Right atrium auricular region (tissue), 2 donors: Measurements from ENCODE around the gene LBX1. TPM values are rescaled to one million over a fixed set of nuclear protein-coding genes. Genes with fewer than 3 reads are reported as not detected.

ENCODE experiments used
- DNase-seq: peaks from one replicate; pipeline ENCODE4 v3.0.0-alpha.2; 2019; ENCODE audit warnings: low spot score
- H3K27ac ChIP-seq, 2 donors: fragments of 200-600 bp; sonication (generic); 1 replicate in 1 of 2; 2 replicates in 1 of 2; pipeline ENCODE4 v1.5.1; 2016 to 2019
- H3K27me3 ChIP-seq, 2 donors: fragments of 200-600 bp; sonication (generic); one replicate each; pipeline versions ENCODE4 v1.5.1 to v1.6.0; 2017 to 2019
- H3K36me3 ChIP-seq: fragments of 200-600 bp; sonication (generic); one replicate; pipeline ENCODE4 v1.5.1; 2016
- H3K4me1 ChIP-seq, 2 donors: fragments of 200-600 bp; sonication (generic); one replicate each; pipeline versions ENCODE4 v1.5.1 to v1.6.0; 2017 to 2019
- H3K4me3 ChIP-seq, 2 donors: fragments of 200-600 bp; sonication (generic); 1 replicate in 1 of 2; 2 replicates in 1 of 2; pipeline ENCODE4 v1.5.1; 2017 to 2019; ENCODE audit warnings: mild to moderate bottlenecking in 1 of 2, moderate library complexity in 1 of 2
- H3K9me3 ChIP-seq, 2 donors: fragments of 200-600 bp; sonication (generic); one replicate each; pipeline ENCODE4 v1.5.1; 2019
- total RNA-seq, 2 donors: library from RNA; depleted of rRNA; stranded (reverse); fragments of >200 nt; gene quantifications; one replicate each; pipeline ENCODE4 v1.1.0, GENCODE V29; 2016
- TF ChIP-seq, protein P1 (sequence below), 2 donors: fragments of 200-600 bp; sonication (generic); IDR thresholded peaks; one replicate each; pipeline ENCODE4 v1.5.1; 2019; ENCODE audit warnings: antibody characterized with exemption in 2 of 2

Gene LBX1
- total RNA-seq, 2 donors from 2014 or later, result not detected

- TF ChIP-seq, protein P1, sequence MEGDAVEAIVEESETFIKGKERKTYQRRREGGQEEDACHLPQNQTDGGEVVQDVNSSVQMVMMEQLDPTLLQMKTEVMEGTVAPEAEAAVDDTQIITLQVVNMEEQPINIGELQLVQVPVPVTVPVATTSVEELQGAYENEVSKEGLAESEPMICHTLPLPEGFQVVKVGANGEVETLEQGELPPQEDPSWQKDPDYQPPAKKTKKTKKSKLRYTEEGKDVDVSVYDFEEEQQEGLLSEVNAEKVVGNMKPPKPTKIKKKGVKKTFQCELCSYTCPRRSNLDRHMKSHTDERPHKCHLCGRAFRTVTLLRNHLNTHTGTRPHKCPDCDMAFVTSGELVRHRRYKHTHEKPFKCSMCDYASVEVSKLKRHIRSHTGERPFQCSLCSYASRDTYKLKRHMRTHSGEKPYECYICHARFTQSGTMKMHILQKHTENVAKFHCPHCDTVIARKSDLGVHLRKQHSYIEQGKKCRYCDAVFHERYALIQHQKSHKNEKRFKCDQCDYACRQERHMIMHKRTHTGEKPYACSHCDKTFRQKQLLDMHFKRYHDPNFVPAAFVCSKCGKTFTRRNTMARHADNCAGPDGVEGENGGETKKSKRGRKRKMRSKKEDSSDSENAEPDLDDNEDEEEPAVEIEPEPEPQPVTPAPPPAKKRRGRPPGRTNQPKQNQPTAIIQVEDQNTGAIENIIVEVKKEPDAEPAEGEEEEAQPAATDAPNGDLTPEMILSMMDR (IDR thresholded peaks at IDR 0.05), result no peak
- Histone ChIP-seq H3K36me3 (no peaks in the 10 kb centered on the region), H3K27me3 (no peaks in the 10 kb centered on the region), H3K9me3 (peaks cover 3 to 14% of the 10 kb centered on the region in 2 donors), H3K4me3 (no peak overlapping the region), H3K27ac (no peak overlapping the region), H3K4me1 (no peaks in the 10 kb centered on the region)
- DNase-seq, result no peak
Observed at GRCh38 chr10:101261702-101262101, 32.4 kb upstream of the LBX1 start.

DNA sequence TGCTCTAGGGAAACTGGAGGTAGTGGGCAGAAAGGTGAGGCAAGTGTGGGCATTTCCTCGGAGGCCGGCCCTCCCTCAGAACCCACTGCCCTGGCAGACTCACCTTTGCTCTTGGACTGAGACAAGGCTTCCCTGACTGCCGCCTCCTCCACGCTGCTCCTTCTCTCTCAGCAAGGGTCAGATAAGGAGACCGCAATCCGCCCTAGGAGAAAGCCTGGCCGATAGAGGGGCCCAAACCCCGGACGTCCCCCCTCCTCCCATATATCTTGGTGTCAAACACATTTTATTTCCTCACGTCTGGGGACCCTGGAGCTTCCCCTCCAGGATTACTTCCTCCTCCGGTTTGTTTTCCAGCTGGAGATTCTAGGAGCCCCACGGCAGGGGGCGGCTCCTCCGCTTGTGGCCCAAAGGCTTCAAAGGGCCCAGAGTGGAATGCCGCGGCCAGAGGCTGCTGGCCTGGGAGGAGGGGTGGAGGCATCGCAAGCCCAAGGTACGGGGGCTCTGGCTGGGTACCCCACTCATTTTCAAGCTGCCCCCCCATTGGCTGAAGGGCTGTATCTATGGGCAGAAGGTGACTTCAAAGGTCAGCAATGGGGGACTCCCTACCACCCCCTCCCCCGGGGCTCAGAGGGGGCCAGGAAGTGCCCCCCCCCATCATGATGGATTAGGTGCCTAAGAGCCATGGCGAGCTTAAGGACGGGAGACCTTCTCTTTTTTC, 31.7 kb upstream of the LBX1 start:
- no peaks in the 10 kb centered on the region for H3K27me3 ChIP-seq
- no peaks in the 10 kb centered on the region for H3K36me3 ChIP-seq
- H3K4me3 ChIP-seq, result no peak overlapping the region
- no peak overlapping the region for H3K27ac ChIP-seq
- H3K9me3 ChIP-seq, result peaks cover 3 to 14% of the 10 kb centered on the region in 2 donors
- TF ChIP-seq, protein P1 (IDR thresholded peaks at IDR 0.05), result no peak
- no peak for DNase-seq
- no peaks in the 10 kb centered on the region for H3K4me1 ChIP-seq

GRCh38 chr10:101258179-101258885, 29.1 kb upstream of the LBX1 start:
- H3K27me3 ChIP-seq, result no peaks in the 10 kb centered on the region
- TF ChIP-seq, protein P1 (IDR thresholded peaks at IDR 0.05), result no peak
- peaks cover 3 to 14% of the 10 kb centered on the region in 2 donors for H3K9me3 ChIP-seq
- no peak overlapping the region for H3K4me3 ChIP-seq
- no peak overlapping the region for H3K27ac ChIP-seq
- no peaks in the 10 kb centered on the region for H3K4me1 ChIP-seq
- H3K36me3 ChIP-seq, result no peaks in the 10 kb centered on the region
- DNase-seq, result no peak

DNA sequence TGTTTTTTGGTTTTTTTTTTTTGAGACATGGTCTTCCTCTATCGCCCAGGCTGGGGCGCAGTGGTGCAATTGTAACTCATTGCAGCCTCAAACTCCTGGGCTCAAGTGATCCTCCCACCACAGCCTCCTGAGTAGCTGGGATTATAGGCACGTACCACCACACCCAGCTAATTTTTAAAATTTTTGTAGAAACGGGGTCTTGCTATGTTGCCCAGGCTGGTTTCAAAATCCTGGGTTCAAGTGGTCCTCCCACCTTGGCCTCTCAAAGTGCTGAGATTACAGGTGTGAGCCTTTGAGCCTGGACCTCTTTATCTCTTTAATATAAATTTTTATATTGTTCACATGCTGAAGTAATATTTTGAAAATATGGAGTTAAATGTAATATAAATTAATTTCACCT, 28.2 kb upstream of the LBX1 start:
- Histone ChIP-seq H3K4me3 (no peak overlapping the region), H3K27me3 (no peaks in the 10 kb centered on the region), H3K27ac (no peak overlapping the region), H3K4me1 (no peaks in the 10 kb centered on the region), H3K9me3 (peaks cover 3 to 14% of the 10 kb centered on the region in 2 donors), H3K36me3 (no peaks in the 10 kb centered on the region)
- DNase-seq, result no peak
- TF ChIP-seq, protein P1 (IDR thresholded peaks at IDR 0.05), result no peak

DNA sequence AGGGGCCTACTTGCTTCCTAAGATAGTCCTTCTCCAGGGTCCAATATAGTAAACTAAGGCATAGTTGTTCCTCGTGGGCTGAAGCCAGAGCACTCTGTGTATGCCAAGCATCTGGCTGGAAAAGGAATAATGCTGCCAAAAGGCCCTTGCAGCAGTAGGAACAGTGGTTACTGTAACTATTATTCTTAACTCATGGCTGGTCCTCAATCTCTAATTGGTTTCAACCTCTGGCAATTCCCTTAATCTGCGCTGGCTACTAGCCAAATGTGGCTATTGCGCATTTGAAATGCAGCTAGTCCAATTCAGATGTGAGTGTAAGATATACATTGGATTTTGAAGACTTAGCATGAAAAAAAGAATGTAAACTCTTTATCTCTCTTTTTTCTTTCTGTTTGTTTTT, 27.8 kb upstream of the LBX1 start:
- Histone ChIP-seq H3K36me3 (no peaks in the 10 kb centered on the region), H3K4me3 (no peak overlapping the region), H3K9me3 (peaks cover 3 to 14% of the 10 kb centered on the region in 2 donors), H3K27ac (no peak overlapping the region), H3K4me1 (no peaks in the 10 kb centered on the region), H3K27me3 (no peaks in the 10 kb centered on the region)
- TF ChIP-seq, protein P1 (IDR thresholded peaks at IDR 0.05), result no peak
- no peak for DNase-seq
